Colonic mucosa (tissue), 4 donors: Measurements from ENCODE around the gene PTGFRN. TPM values are rescaled to one million over a fixed set of nuclear protein-coding genes. Genes with fewer than 3 reads are reported as not detected.
"Not testable (repeated sequence)": the region's sequence is repeated elsewhere in the genome, so short reads cannot be mapped to it uniquely, and the experiment has no call there.

Source experiments
- DNase-seq: peaks from one replicate; pipeline ENCODE4 v3.0.0-alpha.2; 2020
- H3K27ac ChIP-seq: fragments of 200-600 bp; one replicate; pipeline ENCODE4 v1.8.0; 2021
- H3K27me3 ChIP-seq: fragments of 200-600 bp; one replicate; pipeline ENCODE4 v1.8.0; 2021
- H3K36me3 ChIP-seq: fragments of 200-600 bp; one replicate; pipeline ENCODE4 v1.8.0; 2021
- H3K4me1 ChIP-seq: fragments of 200-600 bp; one replicate; pipeline ENCODE4 v1.8.0; 2021; ENCODE audit warnings: mild to moderate bottlenecking
- H3K4me3 ChIP-seq: fragments of 200-600 bp; one replicate; pipeline ENCODE4 v1.8.0; 2021
- H3K9ac ChIP-seq, 2 donors: one replicate each; pipeline ENCODE4 v1.7.0; 2013; ENCODE audit warnings: control low read depth in 2 of 2, low read depth in 2 of 2, low read length in 2 of 2
- H3K9me3 ChIP-seq: fragments of 200-600 bp; one replicate; pipeline ENCODE4 v1.8.0; 2021
- intact Hi-C: fragments of 100-400 bp; cut with DNase I; formaldehyde crosslinking; loops from one replicate; pipeline ENCODE4 v1.14.1; 2022
- total RNA-seq, 2 donors: library from RNA; stranded (reverse); fragmentation: NEBNext Ultra II Directional in 1 of 2; extraction: Animal tissue kit (Norgen Biotek cat#: 25700) in 1 of 2; gene quantifications; one replicate each; pipeline ENCODE4 v1.2.1, GENCODE V29; 2021
- TF ChIP-seq, protein P1 (sequence below): fragments of 200-600 bp; IDR thresholded peaks from one replicate; pipeline ENCODE4 v1.8.0; 2022; ENCODE audit warnings: antibody characterized with exemption, mild to moderate bottlenecking
- donor health status: healthy.
- donor health status: DM: no; HTN: no; CAD: no.
- donor health status: DM: no; HTN: no; CAD: no.

Gene PTGFRN
- total RNA-seq, 2 donors from 2014 or later: 94.9 TPM

DNA sequence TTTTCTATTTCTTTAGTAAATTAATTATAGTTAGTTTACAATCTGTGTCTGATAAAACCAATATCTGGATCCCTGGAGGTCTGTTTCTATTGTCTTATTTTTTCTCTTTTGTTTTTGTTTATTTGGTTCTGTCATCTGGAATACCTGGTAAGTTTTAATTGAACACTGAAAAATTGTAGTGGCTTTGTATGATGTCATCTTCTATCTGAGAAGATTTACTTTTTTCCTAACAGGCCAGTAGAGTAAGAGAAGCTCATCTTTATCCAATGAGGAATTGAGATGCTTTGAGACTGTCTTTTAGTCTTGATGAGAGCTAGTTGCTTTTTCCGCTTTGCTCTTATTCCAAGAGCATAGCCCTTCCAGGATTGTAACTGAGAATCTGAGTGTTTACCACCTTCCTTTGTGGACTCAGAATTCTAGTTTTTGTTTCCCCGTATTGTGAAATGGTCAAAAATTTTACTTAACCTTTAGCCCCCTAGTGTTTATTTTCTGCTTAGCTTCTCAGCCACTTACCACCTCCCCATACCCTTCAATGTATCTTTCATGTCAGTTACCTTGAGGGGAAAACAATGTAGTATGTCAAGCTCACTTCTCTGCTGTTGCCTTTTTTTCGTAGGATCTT is 25.0 kb downstream of the PTGFRN start:
- Histone ChIP-seq H3K36me3 (no peaks in the 10 kb centered on the region), H3K4me3 (no peak overlapping the region), H3K9me3 (no peaks in the 10 kb centered on the region), H3K9ac (no peak overlapping the region), H3K4me1 (peaks cover 2% of the 10 kb centered on the region), H3K27me3 (no peaks in the 10 kb centered on the region), H3K27ac (no peak overlapping the region)
- DNase-seq: no peak
- TF ChIP-seq, protein P1, sequence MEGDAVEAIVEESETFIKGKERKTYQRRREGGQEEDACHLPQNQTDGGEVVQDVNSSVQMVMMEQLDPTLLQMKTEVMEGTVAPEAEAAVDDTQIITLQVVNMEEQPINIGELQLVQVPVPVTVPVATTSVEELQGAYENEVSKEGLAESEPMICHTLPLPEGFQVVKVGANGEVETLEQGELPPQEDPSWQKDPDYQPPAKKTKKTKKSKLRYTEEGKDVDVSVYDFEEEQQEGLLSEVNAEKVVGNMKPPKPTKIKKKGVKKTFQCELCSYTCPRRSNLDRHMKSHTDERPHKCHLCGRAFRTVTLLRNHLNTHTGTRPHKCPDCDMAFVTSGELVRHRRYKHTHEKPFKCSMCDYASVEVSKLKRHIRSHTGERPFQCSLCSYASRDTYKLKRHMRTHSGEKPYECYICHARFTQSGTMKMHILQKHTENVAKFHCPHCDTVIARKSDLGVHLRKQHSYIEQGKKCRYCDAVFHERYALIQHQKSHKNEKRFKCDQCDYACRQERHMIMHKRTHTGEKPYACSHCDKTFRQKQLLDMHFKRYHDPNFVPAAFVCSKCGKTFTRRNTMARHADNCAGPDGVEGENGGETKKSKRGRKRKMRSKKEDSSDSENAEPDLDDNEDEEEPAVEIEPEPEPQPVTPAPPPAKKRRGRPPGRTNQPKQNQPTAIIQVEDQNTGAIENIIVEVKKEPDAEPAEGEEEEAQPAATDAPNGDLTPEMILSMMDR: no peak
- intact Hi-C loops: no loop called here

DNA sequence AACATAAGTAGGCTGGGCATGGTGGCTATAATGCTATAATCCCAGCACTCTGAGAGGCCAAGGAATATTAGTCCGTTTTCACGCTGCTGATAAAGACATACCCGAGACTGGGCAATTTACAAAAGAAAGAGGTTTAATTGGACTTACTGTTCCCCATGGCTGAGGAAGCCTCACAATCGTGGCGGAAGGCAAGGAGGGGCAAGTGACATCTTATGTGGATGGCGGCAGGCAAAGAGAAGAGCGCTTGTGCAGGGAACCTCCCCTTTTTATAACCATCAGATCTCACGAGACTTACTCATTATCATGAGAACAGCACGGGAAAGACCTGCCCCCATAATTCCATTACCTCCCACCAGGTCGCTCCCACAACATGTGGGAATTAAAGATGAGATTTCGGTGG is 28.5 kb downstream of the PTGFRN start:
- no peak overlapping the region for H3K9ac ChIP-seq
- no peak for DNase-seq
- no peaks in the 10 kb centered on the region for H3K9me3 ChIP-seq
- TF ChIP-seq, protein P1: no peak
- no peak overlapping the region for H3K4me3 ChIP-seq
- no peaks in the 10 kb centered on the region for H3K36me3 ChIP-seq
- H3K4me1 ChIP-seq: peaks cover 4% of the 10 kb centered on the region
- H3K27me3 ChIP-seq: no peaks in the 10 kb centered on the region
- intact Hi-C loops: no loop called here
- H3K27ac ChIP-seq: no peak overlapping the region

DNA sequence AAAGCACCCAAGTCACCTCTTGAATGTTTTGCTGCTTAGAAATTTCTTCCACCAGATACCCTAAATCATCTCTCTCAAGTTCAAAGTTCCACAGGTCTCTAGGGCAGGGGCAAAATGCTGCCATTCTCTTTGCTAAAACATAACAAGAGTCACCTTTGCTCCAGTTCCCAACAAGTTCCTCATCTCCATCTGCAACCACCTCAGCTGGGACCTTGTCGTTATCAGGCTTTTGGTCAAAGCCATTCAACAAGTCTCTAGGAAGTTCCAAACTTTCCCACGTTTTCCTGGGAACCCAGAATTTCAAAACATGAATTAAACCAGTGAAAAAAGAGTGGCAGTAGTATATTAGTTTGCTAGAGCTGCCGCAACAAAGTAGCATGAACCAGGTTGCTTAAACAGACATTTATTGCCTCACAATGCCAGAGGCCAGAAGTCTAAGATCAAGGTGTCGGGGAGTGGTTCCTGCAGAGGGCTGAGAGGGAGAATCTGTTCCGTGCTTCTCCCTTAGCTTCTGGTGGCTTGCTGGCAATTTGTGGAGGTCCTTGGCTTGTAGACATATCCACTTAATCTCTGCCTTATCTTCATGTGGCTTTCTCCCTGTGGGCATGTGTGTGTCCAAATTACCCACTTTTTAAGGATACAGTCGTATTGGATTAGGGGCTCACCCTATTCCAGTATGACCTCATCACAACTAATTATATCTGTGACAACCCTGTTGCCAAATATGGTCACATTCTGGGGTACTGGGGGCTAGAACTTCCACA is 30.2 kb downstream of the PTGFRN start:
- H3K27me3 ChIP-seq, H3K27ac ChIP-seq, intact Hi-C loops, H3K36me3 ChIP-seq, DNase-seq, H3K9ac ChIP-seq, H3K9me3 ChIP-seq, H3K4me1 ChIP-seq, H3K4me3 ChIP-seq: not testable (repeated sequence)

DNA sequence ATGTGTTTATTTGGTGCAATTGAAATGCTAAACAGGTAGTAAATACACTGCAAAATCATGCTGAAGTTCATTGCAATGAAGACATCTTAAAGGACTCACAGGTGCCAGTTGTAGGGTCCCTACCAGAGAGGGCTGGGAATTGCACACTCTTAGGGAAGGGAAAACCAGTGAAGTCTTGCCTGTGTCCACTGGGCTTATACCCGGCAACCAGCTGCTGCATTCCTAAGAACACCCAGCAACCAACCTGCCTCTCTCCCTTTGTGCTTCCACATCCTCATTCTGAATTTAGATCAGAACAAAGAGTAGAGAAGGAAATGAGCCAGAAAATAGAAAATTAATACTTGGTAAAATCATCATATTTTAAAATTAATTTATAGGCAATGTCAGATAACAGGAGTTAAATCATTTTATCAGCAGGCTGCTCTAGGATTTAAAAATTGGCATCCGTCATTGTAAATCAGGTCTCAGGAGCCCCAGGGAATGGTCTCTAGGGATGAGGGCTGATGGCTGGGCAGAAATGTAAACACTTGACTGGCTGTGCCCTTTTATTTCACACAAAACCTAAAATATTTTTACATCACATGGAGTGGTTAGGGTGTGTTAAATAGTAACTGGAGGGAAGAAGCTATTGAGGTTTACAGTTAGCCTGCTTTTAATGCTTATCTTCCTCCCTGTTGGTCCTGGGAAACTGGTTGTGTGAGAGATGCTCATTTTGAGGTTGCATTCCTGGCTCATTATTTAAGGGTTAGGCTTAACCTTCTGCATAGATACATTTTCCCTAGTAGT is 31.3 kb downstream of the PTGFRN start:
- no peaks in the 10 kb centered on the region for H3K27me3 ChIP-seq
- no peak overlapping the region for H3K27ac ChIP-seq
- peaks cover 4% of the 10 kb centered on the region for H3K4me1 ChIP-seq
- no peaks in the 10 kb centered on the region for H3K36me3 ChIP-seq
- intact Hi-C loops: no loop called here
- H3K9me3 ChIP-seq: no peaks in the 10 kb centered on the region
- DNase-seq: no peak
- no peak overlapping the region for H3K9ac ChIP-seq
- TF ChIP-seq, protein P1: no peak
- H3K4me3 ChIP-seq: no peak overlapping the region

DNA sequence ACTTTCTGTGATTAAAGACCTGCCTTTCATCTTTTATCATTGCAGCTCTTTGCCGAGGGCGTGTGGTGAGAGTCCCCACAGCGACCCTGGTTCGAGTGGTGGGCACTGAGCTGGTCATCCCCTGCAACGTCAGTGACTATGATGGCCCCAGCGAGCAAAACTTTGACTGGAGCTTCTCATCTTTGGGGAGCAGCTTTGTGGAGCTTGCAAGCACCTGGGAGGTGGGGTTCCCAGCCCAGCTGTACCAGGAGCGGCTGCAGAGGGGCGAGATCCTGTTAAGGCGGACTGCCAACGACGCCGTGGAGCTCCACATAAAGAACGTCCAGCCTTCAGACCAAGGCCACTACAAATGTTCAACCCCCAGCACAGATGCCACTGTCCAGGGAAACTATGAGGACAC is 32.0 kb downstream of the PTGFRN start:
- DNase-seq: no peak
- TF ChIP-seq, protein P1: no peak
- H3K9me3 ChIP-seq: no peaks in the 10 kb centered on the region
- H3K4me1 ChIP-seq: peaks cover 4% of the 10 kb centered on the region
- no peak overlapping the region for H3K4me3 ChIP-seq
- no peaks in the 10 kb centered on the region for H3K36me3 ChIP-seq
- H3K27ac ChIP-seq: no peak overlapping the region
- intact Hi-C loops: no loop called here
- H3K27me3 ChIP-seq: no peaks in the 10 kb centered on the region
- H3K9ac ChIP-seq: no peak overlapping the region
